GM12892 (cell line): ENCODE data around the gene EXT2.

Source experiments
- DNase-seq: peaks from one replicate; pipeline ENCODE4 v3.0.0; 2011; ENCODE audit not compliant: insufficient read length
- FAIRE-seq: peaks from 2 replicates; lab custom pipeline; 2011; peaks lifted over from hg19 to GRCh38; lab: Jason Lieb, UNC
- POLR2A ChIP-seq: IDR thresholded peaks from 2 replicates; pipeline ENCODE4 v1.6.1; 2011; ENCODE audit warnings: low read depth, low read length, control low read depth
- POLR2AphosphoS5 ChIP-seq: IDR thresholded peaks from 2 replicates; pipeline ENCODE4 v1.6.1; 2011; ENCODE audit warnings: low read depth, low read length, control low read depth
- TAF1 ChIP-seq: IDR thresholded peaks from 2 replicates; pipeline ENCODE4 v1.6.1; 2011; ENCODE audit warnings: low read depth, mild to moderate bottlenecking, control low read depth, low read length, borderline replicate concordance

Gene EXT2

GRCh38 chr11:44066732-44067141 lies 28.7 kb upstream of the EXT2 start:
- no peak for TF ChIP-seq POLR2AphosphoS5
- TF ChIP-seq POLR2A = no peak
- TF ChIP-seq TAF1 = no peak
- FAIRE-seq (no peak), DNase-seq (no peak)

GRCh38 chr11:44067266-44067665 lies 28.2 kb upstream of the EXT2 start:
- DNase-seq (no peak), FAIRE-seq (peak; percentile 66)
- TF ChIP-seq TAF1 (no peak), POLR2AphosphoS5 (no peak), POLR2A (no peak)

GRCh38 chr11:44068180-44068579 lies 27.3 kb upstream of the EXT2 start:
- no peak for FAIRE-seq

DNA sequence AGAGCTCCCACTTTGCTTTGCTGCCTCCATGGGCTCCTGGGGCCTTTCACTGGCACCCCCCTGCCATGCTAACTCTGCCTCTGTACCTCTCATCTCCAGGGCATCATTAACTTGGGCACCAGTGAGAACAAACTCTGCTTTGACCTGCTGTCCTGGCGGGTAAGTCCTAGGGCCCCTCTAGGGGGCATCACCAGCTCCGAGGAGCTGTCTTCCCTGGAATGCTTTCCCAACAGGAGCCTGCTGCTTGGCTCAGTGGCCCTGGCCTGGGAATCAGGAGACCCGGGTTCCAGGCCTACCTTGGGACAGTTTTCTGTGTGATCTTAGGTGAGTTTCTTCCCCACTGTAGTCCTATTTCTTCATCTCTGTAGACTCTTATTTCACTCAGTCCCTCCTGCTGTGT lies 24.3 kb upstream of the EXT2 start:
- no peak for FAIRE-seq
- DNase-seq = no peak

More at GRCh38 chr11:44068180-44068579, 27.3 kb upstream of the EXT2 start:
- TF ChIP-seq POLR2AphosphoS5 (no peak), POLR2A (no peak), TAF1 (no peak)
- no peak for DNase-seq

GRCh38 chr11:44072757-44073658 lies 22.5 kb upstream of the EXT2 start:
- DNase-seq (no peak), FAIRE-seq (no peak)
- TF ChIP-seq POLR2AphosphoS5 = no peak
- no peak for TF ChIP-seq POLR2A
- TF ChIP-seq TAF1 = no peak

More for the DNA sequence above, 24.3 kb upstream of the EXT2 start:
- no peak for TF ChIP-seq POLR2A
- no peak for TF ChIP-seq POLR2AphosphoS5
- no peak for TF ChIP-seq TAF1

- TF ChIP-seq TAF1 = no peak
- no peak for TF ChIP-seq POLR2A
- TF ChIP-seq POLR2AphosphoS5 = no peak
- FAIRE-seq = no peak
Observed at GRCh38 chr11:44078794-44079193, 16.7 kb upstream of the EXT2 start.

DNA sequence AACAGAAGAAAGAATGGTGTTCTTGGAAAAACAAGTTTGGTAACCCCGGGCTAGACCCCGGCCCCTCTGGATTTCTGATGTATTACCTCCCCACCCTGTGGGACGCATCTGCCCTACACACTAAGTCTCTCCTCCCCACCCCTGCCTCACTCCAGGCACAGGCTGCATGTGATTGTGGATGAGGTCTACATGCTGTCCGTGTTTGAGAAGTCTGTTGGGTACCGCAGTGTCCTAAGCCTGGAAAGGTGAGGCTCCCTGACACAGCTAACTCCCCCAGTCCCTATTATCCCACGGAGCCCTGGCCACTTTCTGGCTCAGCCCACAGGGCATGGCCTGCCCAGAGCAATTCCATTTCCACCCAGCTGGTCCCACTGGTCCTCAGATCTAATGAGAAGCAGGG lies 16.1 kb upstream of the EXT2 start:
- no peak for DNase-seq
- TF ChIP-seq POLR2AphosphoS5 = no peak
- no peak for TF ChIP-seq POLR2A
- TF ChIP-seq TAF1 = no peak
- FAIRE-seq = no peak

More at GRCh38 chr11:44078794-44079193, 16.7 kb upstream of the EXT2 start:
- no peak for DNase-seq

DNA sequence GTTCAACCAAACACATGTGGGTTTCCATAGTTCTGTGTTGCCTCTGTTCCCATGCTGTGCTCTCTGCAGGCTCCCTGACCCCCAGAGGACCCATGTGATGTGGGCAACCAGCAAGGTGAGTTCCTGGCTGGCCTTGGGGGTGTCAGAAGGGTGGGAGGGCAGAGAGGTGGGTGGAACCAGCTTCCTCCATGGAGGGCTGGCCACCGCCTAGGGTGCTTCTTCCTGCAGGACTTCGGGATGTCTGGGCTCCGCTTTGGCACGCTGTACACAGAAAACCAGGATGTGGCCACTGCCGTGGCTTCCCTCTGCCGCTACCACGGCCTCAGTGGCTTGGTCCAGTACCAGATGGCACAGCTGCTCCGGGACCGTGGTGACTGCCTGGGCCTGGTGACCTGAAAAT lies 14.5 kb upstream of the EXT2 start:
- FAIRE-seq = no peak
- TF ChIP-seq POLR2A (no peak), POLR2AphosphoS5 (no peak), TAF1 (no peak)
- no peak for DNase-seq

- FAIRE-seq (no peak), DNase-seq (no peak)
- no peak for TF ChIP-seq TAF1
- TF ChIP-seq POLR2A = no peak
- no peak for TF ChIP-seq POLR2AphosphoS5
Observed at GRCh38 chr11:44082645-44083044, 12.8 kb upstream of the EXT2 start.

DNA sequence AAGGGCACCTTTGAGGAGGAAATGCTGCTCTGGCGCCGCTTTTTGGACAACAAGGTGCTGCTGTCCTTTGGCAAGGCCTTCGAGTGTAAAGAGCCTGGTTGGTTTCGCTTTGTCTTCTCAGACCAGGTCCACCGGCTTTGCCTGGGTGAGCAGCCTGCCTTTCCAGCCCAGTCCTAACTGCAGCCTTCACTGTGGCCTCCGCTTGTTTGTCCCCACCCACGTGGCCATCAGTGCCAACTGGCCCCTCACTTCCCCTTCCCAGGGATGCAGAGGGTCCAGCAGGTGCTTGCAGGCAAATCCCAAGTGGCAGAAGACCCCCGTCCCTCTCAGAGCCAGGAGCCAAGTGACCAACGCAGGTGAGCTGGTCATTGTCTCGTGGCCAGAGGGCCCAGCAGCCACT lies 12.0 kb upstream of the EXT2 start:
- no peak for TF ChIP-seq POLR2A
- no peak for TF ChIP-seq POLR2AphosphoS5
- TF ChIP-seq TAF1 = no peak
- DNase-seq (no peak), FAIRE-seq (no peak)

GRCh38 chr11:44083906-44084305 lies 11.6 kb upstream of the EXT2 start:
- TF ChIP-seq TAF1 = no peak
- no peak for TF ChIP-seq POLR2AphosphoS5
- TF ChIP-seq POLR2A = no peak
- DNase-seq (no peak), FAIRE-seq (no peak)

DNA sequence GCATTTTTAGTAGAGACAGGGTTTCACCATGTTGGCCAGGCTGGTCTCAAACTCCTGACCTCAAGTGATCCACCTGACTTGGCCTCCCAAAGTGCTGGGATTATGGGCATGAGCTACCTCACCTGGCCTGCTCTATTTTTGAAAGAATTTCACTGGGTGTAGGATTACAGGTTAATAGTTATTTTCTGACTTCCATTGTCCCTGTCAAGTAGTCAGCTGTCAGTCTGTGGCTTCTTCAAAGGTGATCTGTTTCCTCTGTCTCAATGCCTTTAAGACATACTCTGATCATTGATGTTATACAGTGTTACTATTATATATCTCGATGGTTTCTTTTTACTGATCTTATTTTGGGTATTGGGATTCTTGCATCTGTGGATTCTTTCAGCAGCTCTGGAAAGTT lies 10.1 kb upstream of the EXT2 start:
- DNase-seq = no peak
- FAIRE-seq = no peak
- TF ChIP-seq POLR2AphosphoS5 (no peak), TAF1 (no peak), POLR2A (no peak)
